GM12875 (cell line): Measurements from ENCODE around the gene SPATA17.

Experiments
- H3K4me3 ChIP-seq: one replicate; pipeline ENCODE4 v1.5.1; 2011; ENCODE audit warnings: low read depth, low read length, control low read depth
- CTCF ChIP-seq: IDR thresholded peaks from 2 replicates; pipeline ENCODE4 v1.5.1; 2011; ENCODE audit warnings: low read depth, mild to moderate bottlenecking, control low read depth, inconsistent platforms, low read length, moderate library complexity, borderline replicate concordance; ENCODE audit not compliant: insufficient read depth

Gene SPATA17

GRCh38 chr1:217717959-217718358, 86.8 kb downstream of the SPATA17 start:
- no peak overlapping the region for H3K4me3 ChIP-seq
- no peak for TF ChIP-seq CTCF

GRCh38 chr1:217718873-217719272, 87.7 kb downstream of the SPATA17 start:
- no peak for TF ChIP-seq CTCF
- H3K4me3 ChIP-seq, result no peak overlapping the region

GRCh38 chr1:217721692-217722091, 90.5 kb downstream of the SPATA17 start:
- H3K4me3 ChIP-seq, result no peak overlapping the region
- no peak for TF ChIP-seq CTCF

GRCh38 chr1:217734973-217735372, 103.8 kb downstream of the SPATA17 start:
- no peak for TF ChIP-seq CTCF
- H3K4me3 ChIP-seq, result no peak overlapping the region

- no peak overlapping the region for H3K4me3 ChIP-seq
- peak; percentile 35; the same call in 1 of the 2 replicates for TF ChIP-seq CTCF
Observed at GRCh38 chr1:217747156-217747769, 116.1 kb downstream of the SPATA17 start.

GRCh38 chr1:217769768-217770167, 138.6 kb downstream of the SPATA17 start:
- no peak for TF ChIP-seq CTCF
- H3K4me3 ChIP-seq, result no peak overlapping the region

GRCh38 chr1:217770918-217771317, 139.8 kb downstream of the SPATA17 start:
- no peak overlapping the region for H3K4me3 ChIP-seq
- TF ChIP-seq CTCF, result no peak
